ENCODE data around the gene ITGA6.

DNA sequence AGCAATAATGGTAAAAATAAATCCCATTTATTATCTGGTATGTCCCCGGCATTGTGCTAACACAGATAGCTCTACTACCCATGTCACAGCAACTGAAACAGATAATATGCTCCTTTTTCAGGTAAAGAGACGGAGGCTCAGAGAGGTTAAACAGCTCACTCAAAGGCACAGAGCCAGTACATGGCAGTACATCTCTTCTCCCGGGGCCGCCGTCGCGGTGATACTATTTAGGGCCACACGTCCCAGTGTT is 127.8 kb downstream of the ITGA6 start:
- TF ChIP-seq, protein P1, sequence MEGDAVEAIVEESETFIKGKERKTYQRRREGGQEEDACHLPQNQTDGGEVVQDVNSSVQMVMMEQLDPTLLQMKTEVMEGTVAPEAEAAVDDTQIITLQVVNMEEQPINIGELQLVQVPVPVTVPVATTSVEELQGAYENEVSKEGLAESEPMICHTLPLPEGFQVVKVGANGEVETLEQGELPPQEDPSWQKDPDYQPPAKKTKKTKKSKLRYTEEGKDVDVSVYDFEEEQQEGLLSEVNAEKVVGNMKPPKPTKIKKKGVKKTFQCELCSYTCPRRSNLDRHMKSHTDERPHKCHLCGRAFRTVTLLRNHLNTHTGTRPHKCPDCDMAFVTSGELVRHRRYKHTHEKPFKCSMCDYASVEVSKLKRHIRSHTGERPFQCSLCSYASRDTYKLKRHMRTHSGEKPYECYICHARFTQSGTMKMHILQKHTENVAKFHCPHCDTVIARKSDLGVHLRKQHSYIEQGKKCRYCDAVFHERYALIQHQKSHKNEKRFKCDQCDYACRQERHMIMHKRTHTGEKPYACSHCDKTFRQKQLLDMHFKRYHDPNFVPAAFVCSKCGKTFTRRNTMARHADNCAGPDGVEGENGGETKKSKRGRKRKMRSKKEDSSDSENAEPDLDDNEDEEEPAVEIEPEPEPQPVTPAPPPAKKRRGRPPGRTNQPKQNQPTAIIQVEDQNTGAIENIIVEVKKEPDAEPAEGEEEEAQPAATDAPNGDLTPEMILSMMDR (IDR thresholded peaks at IDR 0.05) = no peak
- no peak for TF ChIP-seq POLR2A (IDR thresholded peaks at IDR 0.05)

All from Peyer's patch (tissue), 4 donors.